ENCODE data around the gene MAP7.
"Not testable (repeated sequence)": the region's sequence is repeated elsewhere in the genome, so short reads cannot be mapped to it uniquely, and the experiment has no call there.

MAP7 gene

DNA sequence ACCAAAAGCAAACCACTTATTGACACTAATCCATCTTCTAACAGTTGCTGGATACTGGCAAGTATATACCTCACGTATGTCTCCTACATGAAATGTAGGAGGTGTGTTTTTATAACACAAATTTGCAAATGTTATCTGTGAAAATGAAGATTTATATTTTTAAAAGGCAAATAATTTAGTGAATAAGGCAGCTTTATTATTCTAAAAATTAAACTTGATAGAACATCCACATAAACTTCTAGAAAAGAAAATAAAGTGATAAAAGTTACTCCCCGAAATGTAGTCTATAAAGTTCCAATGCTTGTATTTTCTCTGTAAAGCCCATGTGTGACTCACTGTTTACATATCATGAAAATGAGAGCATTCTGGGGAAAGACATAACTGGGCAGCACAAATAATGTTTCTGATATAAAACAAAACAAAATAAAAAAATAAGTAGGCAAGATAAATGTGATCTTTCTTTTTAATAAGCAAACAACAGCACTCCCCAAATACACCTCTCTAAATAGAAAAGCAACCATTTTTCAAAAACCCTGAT is 84.4 kb downstream of the MAP7 start:
- no peak for DNase-seq

DNA sequence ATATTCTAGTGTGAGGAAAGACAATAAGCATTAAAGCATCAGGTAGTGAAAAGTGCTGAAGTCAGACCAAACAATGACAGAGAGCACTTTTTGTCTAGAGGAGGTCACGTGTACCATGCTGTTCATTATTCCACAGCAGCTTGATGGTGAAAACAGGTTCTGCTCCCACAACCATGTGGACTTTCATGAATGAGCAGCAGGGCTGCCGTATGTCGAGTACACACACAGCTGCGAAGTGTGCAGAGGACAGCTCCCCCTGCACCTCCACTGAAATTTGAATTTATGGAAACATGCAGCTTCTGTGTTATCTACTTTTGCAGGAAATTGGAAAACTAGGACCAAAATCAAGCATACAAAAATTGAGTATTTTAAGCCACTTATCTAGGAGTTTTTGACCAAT is 85.3 kb downstream of the MAP7 start:
- no peak for DNase-seq

DNA sequence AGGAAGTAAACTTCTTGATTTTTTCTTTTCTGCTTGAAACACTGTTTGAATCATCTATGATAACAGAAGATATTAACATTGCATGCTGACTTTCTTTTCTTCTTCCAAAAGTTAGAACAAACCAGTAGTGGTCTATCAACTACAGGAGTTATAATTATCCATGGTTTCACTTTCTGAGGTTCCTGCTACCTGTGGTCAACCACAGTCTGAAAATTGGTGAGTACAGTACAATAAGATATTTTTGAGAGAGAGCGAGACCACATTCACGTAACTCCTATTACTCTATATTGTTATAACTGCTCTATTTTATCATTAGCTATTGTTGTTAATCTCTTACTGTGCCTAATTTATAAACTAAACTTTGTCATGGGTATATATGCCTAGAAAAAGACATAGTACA is 86.1 kb downstream of the MAP7 start:
- DNase-seq = no peak

DNA sequence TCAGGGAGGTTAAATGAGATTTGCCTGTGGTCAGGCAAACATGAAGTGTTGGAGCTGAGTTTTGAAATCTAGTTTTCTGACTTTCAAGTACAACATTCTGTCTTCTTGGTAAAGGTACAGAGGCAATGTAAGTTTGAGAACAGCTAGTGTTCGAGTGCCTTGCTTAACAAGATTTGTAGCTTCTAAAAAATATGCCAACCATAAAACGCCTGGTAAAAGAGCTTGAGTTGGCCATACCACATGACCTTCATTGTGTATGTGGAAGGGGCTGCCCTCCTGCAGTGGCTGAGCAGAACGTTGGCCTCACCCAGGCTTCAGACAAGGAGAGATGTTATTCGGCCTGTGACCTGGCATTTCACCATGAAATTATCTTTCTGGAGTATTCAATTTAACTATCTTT is 86.5 kb downstream of the MAP7 start:
- DNase-seq = no peak

DNA sequence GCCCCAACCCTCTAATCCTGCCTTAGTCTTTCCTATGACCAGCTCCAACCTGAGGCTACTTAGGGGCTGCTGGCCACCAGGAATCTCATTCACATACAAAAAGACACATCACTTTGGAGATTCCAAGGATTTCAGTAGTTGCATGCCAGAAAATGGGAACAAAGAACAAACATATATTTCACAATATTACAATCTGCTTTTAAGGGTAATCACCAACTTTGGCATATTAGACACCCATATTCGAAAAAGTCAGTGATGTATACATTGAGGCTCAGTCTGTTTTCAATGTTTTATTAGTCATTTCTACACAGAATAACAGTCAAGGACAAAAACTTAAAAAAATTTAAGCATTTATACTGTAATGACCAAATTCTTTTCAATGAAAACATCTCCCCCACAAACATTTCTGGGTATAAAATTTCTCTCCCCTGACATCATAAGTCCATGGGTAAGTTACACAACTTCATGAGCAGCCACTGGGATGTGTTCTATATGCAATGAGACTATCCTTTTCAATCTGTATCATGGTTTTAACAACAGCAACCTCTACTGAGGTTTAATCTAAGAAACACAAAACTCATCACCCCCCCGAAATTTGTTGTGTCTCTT is 103.5 kb downstream of the MAP7 start:
- no peak for DNase-seq

DNA sequence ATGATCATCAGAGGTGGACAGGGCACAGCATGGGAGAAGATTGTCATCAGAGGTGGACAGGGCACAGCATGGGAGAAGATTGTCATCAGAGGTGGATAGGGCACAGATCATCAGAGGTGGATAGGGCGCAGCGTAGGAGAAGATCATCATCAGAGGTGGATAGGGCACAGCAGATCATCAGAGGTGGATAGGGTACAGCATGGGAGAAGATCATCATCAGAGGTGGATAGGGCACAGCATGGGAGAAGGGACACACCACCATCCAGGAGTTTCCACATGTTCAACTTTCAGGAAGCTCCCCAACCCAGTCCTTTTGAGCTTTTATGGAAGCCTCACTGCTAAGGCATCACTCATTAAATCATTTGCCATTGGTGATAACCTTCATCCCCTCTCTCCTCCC is 104.1 kb downstream of the MAP7 start:
- no peak for DNase-seq

DNA sequence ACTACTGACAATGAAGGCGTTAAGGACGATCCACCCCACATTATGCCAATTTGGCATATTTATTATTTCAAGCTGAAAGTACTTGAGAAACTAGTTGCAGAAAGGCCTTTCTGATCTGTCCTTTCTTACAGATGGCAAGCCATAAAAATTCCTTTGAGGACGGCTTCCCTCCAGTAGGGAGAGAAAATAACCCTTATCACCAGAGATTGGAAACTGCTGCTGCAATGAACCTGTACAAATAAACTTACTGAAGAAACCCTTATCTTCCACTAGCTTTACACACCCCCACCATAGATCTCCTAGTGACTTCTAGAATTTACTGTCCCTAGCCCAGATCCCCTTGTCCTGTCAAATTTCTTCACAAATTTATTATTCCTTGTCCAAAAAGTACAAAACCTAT is 105.2 kb downstream of the MAP7 start:
- no peak for DNase-seq

DNA sequence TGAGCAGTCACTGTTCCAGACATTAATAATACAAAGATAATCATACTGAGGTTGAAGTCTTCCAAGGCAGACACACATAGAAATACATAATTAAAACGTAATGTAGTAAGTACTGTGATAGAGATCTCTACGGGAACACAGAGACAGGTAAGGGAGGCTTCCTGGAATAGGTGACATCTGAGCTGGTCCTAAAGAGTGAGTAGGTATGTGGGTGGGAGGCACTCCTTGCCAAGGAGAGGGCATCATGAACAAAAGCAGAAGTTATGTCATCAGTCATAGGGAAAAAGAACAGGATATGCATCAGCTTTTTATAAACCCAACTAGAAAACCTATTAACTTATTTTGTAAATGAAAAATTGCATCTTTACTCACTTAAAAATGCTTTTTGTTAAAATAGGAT is 110.0 kb downstream of the MAP7 start:
- DNase-seq = no peak

DNA sequence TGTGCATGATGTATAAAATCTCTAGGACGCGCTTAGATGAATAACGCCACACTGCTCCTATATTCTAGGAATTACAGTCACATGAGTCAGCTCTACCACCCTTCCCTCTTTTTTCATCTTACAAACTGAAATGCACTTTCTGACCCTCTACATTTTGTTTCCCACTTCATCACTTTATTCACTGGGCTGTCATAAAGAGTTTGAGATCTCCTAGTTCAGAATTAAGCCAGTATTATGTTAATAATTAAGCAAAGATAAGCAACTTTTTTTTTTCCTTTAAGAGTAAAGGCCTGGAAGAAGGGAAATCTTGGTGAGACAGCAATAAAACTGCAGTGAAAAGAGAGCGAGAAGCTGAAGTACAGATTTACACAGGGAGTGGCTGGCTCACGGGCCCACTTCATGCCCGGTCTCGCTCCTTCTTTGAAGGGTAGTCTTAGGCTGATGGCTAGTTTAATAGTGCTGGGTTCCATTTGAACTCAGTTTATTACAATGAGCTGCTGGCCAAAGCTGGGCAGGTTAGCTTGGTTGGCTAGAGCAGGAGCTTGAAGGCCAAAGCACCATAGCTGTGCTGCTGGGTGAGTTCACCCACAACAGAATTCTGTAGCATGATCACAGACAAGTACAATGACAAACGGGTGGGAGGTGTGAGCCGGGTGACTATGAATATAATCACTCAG is 110.6 kb downstream of the MAP7 start:
- no peak for DNase-seq

DNA sequence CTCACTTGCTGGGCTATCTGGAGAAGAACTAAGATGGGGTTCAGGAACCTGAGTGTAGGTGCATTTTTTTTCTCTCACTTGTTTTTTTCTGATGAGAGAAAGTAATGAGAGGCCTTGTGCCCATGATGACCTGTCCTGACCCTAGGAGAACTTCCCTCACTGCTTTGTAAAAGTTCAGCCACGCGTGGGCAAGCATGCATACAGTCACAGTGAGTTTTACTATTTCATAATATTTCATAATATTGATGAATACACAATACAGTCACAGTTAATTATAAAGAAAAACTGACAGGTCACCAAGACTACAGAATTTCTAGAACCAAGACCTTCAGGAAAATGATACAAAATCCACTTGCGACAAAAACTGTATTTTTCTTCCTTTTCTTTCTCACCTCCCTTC is 111.8 kb downstream of the MAP7 start:
- no peak for DNase-seq

DNA sequence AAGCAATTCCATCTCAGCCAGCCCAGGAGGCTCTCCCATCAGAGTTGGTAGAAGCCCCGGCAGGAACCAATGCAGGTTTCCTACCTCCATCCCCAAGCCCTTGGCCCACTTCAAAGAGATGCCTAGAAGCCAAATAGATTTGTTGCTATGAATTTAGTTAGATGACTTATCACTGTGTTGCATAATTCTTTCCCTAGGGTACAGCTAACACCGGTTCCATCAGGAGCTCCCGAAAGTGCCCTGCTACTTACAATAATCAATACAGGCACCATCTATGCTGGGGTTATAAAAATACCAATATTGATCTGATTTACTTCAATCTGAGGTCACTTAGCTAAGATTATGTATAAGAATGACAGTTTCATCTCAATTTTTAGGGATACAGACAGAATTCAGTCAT is 113.0 kb downstream of the MAP7 start:
- no peak for DNase-seq

DNA sequence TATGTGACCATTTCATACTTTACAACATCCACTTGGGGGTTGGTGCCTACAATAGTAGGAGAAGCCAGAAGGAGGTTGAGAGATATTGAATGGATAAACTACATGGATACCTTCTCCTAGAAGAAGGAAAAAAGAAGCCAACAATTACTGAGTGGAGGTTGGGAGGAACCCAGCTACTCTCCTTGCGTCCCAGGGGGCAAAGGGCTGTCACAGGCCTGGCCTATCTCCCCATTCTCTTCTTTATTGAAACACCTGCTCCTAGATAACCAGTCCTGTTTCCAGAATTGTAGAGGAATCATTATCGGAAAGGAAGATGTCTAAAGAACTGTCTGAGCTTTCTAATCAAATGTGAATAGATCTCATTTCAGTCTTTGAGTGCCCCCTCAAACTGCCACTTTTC is 115.1 kb downstream of the MAP7 start:
- no peak for DNase-seq

DNA sequence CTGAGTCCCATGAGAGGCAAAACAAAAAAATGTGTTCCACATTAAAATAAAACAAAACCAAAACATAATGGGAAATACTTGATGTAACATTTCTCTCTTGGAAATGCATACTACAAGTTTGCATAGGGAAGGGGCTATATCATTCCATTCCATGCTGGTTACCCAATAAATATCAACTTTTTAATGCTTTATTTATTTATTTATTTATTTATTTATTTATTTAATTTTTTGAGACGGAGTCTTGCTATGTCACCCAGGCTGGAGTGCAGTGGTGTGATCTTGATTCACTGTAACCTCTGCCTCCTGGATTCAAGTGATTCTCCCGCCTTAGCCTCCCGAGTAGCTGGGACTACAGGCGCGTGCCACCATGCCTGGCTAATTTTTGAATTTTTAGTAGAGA is 118.9 kb downstream of the MAP7 start:
- not testable (repeated sequence) for DNase-seq

DNA sequence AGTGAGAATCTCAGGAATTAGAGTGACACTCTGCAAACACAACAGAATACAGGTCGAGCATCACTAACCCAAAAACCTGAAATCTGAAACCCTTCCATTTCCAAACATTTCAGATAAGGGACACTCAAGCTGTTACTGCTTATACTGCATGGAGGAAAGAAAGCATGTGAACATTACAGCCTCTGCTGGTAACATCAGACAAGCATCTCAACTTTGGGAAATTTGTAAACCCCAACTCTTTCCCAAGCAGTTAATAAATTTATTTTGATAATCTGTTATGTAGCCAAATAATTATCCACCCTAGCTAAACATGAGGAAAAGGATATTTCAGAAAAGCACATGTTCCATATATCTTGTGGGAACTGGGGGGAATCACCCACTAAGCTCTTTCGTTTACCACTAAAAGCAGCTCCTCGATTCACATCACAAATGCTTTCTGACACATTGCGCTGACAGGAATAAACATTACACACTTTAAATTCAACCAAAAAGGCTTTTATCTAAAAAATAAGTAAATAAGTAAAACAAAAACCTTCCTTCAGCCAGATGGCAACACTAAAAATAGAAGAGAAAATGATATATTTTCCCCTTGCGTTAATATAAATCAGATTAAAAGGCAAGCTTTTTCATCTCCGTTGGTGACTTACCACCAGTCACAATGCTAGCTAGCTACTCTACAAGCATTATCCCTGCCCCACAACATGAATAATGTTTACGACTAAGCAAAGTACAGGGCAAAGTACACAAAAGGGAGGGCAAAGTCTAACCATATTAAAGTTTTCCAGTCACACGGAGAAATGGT is 120.8 kb downstream of the MAP7 start:
- DNase-seq = no peak

DNA sequence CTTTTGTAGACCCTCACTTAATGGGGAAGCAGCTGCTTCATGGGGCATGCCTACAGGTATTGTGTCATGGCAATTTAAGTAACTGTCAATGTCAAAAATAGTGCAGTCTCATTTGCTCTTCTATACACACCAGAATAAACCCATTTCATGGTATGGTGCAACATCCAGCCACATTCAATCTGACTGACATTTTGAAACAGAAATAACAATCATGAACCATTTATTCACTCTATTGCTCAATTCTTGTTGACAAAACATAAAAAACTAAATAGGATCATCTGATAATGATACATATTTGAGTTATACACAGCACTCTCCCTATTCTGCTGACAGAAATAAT is 122.9 kb downstream of the MAP7 start:
- no peak for DNase-seq

DNA sequence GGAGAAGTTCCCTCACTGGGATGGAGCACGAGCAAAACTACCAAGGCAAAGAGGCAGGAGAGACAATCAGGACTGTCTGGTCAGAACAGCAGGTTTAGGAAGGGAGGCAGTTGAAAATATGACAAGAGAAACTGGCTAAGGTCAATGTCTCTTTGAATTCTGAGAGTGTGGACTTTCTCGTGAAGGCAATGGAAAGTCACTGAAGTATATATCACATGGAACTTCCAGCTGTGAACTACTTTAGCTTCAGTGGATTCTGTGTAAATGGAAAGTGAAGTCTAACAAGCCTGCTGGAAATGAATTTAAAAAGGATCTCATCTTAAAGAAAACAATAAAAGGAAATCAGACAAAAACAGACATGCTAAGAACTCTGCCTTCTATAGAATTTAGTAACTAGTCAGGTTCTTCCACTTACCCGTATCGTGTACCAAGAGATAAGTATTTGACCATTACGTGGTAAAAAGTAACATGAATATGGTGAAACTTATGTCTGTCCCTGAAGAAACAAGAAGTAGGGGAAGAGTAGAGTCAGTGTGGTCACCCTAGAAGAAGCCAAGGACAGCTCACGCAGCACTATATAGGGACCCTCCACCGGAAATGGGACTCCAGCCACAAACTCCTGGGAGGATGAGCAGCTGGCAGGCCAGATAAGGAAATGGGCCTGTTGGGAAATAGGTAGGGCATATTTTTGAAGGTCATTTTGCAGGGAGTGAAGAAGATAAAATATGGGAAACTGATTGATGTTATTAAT is 123.4 kb downstream of the MAP7 start:
- no peak for DNase-seq

DNA sequence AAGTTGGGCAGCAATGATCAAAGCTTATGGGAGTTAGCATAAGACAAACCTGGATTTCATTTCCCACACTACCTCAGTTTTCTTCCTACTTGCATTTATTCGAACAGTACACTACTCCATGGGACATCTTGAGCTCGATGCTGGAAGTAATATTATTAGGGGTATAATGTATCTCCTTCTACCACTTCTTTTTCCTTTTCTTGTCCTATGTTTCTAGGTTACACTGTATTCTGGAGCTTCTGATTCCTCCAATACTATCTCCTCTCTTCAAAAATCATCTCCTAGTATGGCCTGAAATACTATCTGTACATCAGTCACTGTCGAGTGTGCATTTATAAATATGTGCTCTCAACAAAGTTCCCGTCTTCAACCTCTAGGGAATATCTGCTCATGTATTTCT is 124.4 kb downstream of the MAP7 start:
- no peak for DNase-seq

DNA sequence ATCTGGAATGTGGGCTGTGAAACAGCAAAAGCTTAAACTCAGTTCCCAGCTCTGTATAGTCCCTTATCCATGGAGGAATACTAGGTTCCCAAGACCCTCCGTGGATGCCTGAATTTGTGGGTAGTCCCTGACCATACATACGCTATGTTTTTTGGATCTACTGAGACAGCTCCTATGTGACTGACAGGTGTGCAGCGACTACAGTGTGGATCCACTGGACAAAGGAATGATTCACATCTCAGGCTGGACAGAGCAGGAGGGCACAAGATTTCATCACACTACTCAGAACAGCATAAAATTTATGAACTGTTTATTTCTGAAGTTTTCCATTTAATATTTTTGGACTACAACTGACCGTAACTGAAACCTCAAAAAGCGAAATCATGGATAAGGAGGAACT is 125.3 kb downstream of the MAP7 start:
- DNase-seq = no peak

DNA sequence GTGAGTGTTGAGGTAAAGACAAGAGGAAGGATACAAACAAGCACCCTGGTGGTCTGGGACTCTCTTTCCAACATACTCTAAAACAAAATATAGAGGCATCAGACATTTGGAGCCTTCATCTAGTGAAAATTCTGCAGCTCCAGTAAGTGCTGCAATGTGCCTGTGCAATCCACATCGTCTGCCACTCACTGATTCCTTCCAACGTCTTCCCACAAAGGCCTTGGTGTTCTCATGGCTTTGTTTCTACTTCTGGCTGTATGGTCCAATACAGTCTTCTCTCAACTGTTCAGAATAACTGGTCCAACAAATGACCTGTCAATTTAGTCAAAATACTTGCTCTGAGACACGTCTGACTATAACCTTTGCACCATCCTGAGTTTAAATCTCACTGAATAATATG is 125.8 kb downstream of the MAP7 start:
- DNase-seq = no peak

DNA sequence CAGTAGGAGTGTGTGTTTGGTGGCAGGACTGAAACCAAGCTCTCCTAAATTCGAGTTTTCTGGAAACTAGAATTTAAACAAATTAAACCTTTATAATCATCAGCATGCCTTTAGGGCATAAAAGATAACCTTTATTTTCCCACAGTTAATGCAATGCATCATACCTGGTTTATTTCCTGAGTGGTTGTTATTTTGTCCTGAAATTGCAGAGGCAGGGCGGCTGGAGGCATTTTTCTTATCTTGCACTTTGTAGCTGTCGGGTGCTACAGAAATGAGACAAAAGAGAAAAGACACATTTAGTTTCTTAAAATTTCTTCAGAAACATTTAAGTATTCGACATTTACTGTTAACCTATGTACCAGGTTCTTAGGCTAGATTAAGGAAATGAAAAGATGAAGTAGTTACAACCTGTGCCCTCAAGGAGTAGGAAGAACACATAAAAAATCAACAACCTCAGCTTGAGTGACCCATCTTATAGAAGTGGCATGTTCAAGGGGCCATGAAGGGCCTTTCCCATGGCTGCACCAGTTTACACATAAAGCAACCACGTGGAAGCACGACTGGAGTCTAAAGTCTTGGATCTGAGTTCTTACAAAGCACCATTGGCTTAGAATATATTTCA is 128.6 kb downstream of the MAP7 start:
- peak; percentile 13 for DNase-seq

DNA sequence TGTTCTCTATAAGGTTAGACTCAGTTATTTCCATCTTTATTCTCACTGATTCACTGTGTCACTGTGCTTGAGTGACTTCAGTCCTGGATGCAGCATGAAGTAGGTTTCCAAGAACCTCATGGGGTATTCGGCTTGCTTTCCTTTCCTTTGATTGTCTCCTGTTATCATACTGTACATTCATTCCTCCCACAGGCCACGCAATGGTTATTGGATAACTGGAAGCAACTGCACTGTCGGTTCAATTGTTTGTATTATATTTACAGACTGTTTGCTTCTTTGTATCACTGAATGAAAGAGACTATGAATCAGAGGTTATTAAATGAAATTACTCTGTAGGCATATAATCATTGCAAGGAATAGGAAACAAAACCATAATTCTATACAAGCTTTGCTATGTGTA is 129.4 kb downstream of the MAP7 start:
- no peak for DNase-seq

DNA sequence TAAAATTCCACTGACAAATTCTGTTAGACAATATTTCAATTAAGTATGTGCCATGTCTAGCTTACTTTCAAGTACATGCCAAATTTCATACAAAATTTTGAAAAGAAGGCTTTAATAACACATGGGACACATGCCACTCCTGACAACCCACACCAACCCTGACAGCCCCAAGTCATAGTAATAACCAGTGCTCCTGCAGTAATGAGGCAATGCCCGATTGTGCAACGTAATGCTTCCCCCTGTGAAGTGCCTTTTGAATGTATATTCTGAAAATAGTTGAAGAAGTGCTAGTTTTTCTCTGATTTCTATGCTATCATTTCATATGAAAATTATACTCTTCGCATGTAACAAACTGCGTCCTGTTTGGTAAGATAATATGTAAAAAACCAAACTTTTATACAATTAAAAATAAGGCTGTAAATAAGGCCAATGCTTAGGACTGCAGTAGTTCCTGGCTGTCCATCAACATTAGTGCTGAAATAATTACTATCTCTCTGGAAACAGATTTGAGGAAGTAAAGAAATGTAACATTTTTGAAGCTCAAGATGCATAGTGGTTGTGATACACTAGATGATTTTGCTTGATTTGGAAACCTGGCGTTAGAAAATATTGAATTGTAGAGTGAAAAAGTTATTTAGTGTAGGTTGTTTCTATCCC is 134.7 kb downstream of the MAP7 start:
- no peak for DNase-seq

DNA sequence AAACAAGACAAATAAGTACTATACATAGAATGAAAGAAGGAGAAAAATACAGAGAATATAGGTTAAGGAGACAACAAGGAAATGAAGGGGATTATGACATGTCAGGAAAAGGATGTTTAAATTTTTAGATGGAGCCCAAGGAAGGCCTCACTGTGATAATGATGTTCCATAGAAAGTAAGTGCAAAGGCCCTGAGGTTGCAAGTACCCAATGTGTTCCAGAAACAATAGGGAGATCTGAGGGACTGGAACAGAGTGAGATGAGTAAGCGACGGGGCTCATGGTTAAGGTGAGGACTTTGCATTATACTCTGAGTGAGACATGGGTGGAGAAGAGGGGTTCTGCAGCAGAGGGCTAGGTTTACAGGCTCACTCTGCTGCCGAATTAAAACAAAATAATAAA is 137.8 kb downstream of the MAP7 start:
- DNase-seq = no peak

Data from DMS79 treated with DMSO at 0.1 percent for 48 hours (cell line).